Fibroblast of pulmonary artery (primary cell): ENCODE data around the gene MCRIP2.

Experiments used
- DNase-seq: peaks from one replicate; pipeline ENCODE4 v3.0.0-alpha.2; 2010; ENCODE audit warnings: low read depth
- H3K4me3 ChIP-seq: replicated peaks from 2 replicates; pipeline ENCODE4 v1.5.1; 2011; ENCODE audit warnings: low read depth, mild to moderate bottlenecking, control low read depth, low read length, moderate library complexity
- CTCF ChIP-seq: IDR thresholded peaks from 2 replicates; pipeline ENCODE4 v1.5.1; 2011; ENCODE audit warnings: mild to moderate bottlenecking, control low read depth, low read length, inconsistent platforms; ENCODE audit errors: missing control alignments

The MCRIP2 gene

GRCh38 chr16:680625-680945 lies 39.0 kb downstream of the MCRIP2 start:
- no peak for TF ChIP-seq CTCF
- no peak for DNase-seq
- peak overlapping the region; percentile 77 for H3K4me3 ChIP-seq

- TF ChIP-seq CTCF: no peak
- DNase-seq: peak; percentile 45
- peak overlapping the region; percentile 77 for H3K4me3 ChIP-seq
These were observed 39.5 kb downstream of the MCRIP2 start for GRCh38 chr16:680967-681745.

- DNase-seq: no peak
- no peak for TF ChIP-seq CTCF
- peak overlapping the region; percentile 77 for H3K4me3 ChIP-seq
These were observed 40.3 kb downstream of the MCRIP2 start for GRCh38 chr16:681746-682427.

GRCh38 chr16:682493-683395 lies 41.1 kb downstream of the MCRIP2 start:
- no peak for DNase-seq
- TF ChIP-seq CTCF: no peak
- peak overlapping the region; percentile 57 for H3K4me3 ChIP-seq

GRCh38 chr16:683396-684070 lies 41.9 kb downstream of the MCRIP2 start:
- DNase-seq: no peak
- no peak for TF ChIP-seq CTCF
- peak overlapping the region; percentile 57 for H3K4me3 ChIP-seq

GRCh38 chr16:684071-684794 lies 42.6 kb downstream of the MCRIP2 start, which contains the start of gene JMJD8:
Gene JMJD8 (minus strand): TSS chr16:684334. CDS start chr16:684319, 15 bp downstream.
- H3K4me3 ChIP-seq: peak within 1 kb of the TSS; percentile 57
- no peak for TF ChIP-seq CTCF
- peak; percentile 95 for DNase-seq
